Gastroesophageal sphincter (tissue), 3 donors: ENCODE measurements around the gene KIRREL3.

ENCODE experiments used
- POLR2A ChIP-seq, 2 donors: fragments of 450-650 bp; IDR thresholded peaks; one replicate each; pipeline ENCODE4 v1.6.1; 2017; ENCODE audit warnings: antibody characterized with exemption in 2 of 2, mild to moderate bottlenecking in 2 of 2, moderate library complexity in 1 of 2
- TF ChIP-seq, protein P1 (sequence below), 4 experiments: fragments of 200-600 bp in 2 of 4; fragments of 450-650 bp in 2 of 4; sonication (generic) in 1 of 4; IDR thresholded peaks; one replicate each; pipeline ENCODE4 v1.5.1; 2017 to 2019; ENCODE audit warnings: antibody characterized with exemption in 4 of 4, mild to moderate bottlenecking in 2 of 4, moderate library complexity in 2 of 4

- TF ChIP-seq, protein P1, sequence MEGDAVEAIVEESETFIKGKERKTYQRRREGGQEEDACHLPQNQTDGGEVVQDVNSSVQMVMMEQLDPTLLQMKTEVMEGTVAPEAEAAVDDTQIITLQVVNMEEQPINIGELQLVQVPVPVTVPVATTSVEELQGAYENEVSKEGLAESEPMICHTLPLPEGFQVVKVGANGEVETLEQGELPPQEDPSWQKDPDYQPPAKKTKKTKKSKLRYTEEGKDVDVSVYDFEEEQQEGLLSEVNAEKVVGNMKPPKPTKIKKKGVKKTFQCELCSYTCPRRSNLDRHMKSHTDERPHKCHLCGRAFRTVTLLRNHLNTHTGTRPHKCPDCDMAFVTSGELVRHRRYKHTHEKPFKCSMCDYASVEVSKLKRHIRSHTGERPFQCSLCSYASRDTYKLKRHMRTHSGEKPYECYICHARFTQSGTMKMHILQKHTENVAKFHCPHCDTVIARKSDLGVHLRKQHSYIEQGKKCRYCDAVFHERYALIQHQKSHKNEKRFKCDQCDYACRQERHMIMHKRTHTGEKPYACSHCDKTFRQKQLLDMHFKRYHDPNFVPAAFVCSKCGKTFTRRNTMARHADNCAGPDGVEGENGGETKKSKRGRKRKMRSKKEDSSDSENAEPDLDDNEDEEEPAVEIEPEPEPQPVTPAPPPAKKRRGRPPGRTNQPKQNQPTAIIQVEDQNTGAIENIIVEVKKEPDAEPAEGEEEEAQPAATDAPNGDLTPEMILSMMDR (IDR thresholded peaks at IDR 0.05), result no peak
- no peak for TF ChIP-seq POLR2A (IDR thresholded peaks at IDR 0.05)
These were observed 488.3 kb downstream of the KIRREL3 start for GRCh38 chr11:126512251-126512650.
